ENCODE measurements around the gene OR2V1.

The OR2V1 gene

GRCh38 chr5:181127907-181128626 lies 2.9 kb downstream of the OR2V1 start:
- no peaks in the 10 kb centered on the region for H3K79me2 ChIP-seq (ENCODE audit: insufficient read depth, low read length)
- TF ChIP-seq EZH2 (IDR thresholded peaks at IDR 0.05; ENCODE audit: borderline replicate concordance, low read depth, low read length, severe bottlenecking) (no peak), CTCF (IDR thresholded peaks at IDR 0.05; ENCODE audit: borderline replicate concordance, extremely low read depth, low read length, poor library complexity, severe bottlenecking) (no peak)
- no peak for DNase-seq
- no peak overlapping the region for H2AFZ ChIP-seq (ENCODE audit: low read depth, low read length)
- no peak for ATAC-seq (ENCODE audit: insufficient read depth, low read depth)
- H3K9me3 ChIP-seq (ENCODE audit: insufficient read depth, low read length, severe bottlenecking) = no peaks in the 10 kb centered on the region
- peaks cover 29% of the 10 kb centered on the region for H3K27me3 ChIP-seq (ENCODE audit: insufficient read depth, low read length, poor library complexity)
- no peaks in the 10 kb centered on the region for H3K36me3 ChIP-seq (ENCODE audit: insufficient read depth, low read length)
- no peak overlapping the region for H3K4me3 ChIP-seq (ENCODE audit: low read depth in 1 of 2, low read length in 2 of 2)
- H3K4me2 ChIP-seq (ENCODE audit: insufficient read depth, low read length) = no peak overlapping the region
- H3K27ac ChIP-seq (ENCODE audit: low read length) = no peak overlapping the region
- H4K20me1 ChIP-seq (ENCODE audit: insufficient read depth, low read length) = no peaks in the 10 kb centered on the region; the same call in 1 of the 2 replicates
- no peaks in the 10 kb centered on the region for H3K4me1 ChIP-seq (ENCODE audit: insufficient read depth, low read length)
- H3K9ac ChIP-seq (ENCODE audit: low read depth, low read length) = no peak overlapping the region

- TF ChIP-seq CTCF (IDR thresholded peaks at IDR 0.05; ENCODE audit: borderline replicate concordance, extremely low read depth, low read length, poor library complexity, severe bottlenecking) (no peak), EZH2 (IDR thresholded peaks at IDR 0.05; ENCODE audit: borderline replicate concordance, low read depth, low read length, severe bottlenecking) (no peak)
- H3K27me3 ChIP-seq (ENCODE audit: insufficient read depth, low read length, poor library complexity) = peaks cover 31% of the 10 kb centered on the region
- no peaks in the 10 kb centered on the region for H3K9me3 ChIP-seq (ENCODE audit: insufficient read depth, low read length, severe bottlenecking)
- no peaks in the 10 kb centered on the region for H3K79me2 ChIP-seq (ENCODE audit: insufficient read depth, low read length)
- no peaks in the 10 kb centered on the region for H3K4me1 ChIP-seq (ENCODE audit: insufficient read depth, low read length)
- H3K4me2 ChIP-seq (ENCODE audit: insufficient read depth, low read length) = no peak overlapping the region
- ATAC-seq (ENCODE audit: insufficient read depth, low read depth) = no peak
- H3K27ac ChIP-seq (ENCODE audit: low read length) = no peak overlapping the region
- no peak overlapping the region for H3K4me3 ChIP-seq (ENCODE audit: low read depth in 1 of 2, low read length in 2 of 2)
- H2AFZ ChIP-seq (ENCODE audit: low read depth, low read length) = no peak overlapping the region
- no peak overlapping the region for H3K9ac ChIP-seq (ENCODE audit: low read depth, low read length)
- H4K20me1 ChIP-seq (ENCODE audit: insufficient read depth, low read length) = no peaks in the 10 kb centered on the region; the same call in 1 of the 2 replicates
- H3K36me3 ChIP-seq (ENCODE audit: insufficient read depth, low read length) = no peaks in the 10 kb centered on the region
- no peak for DNase-seq
Measured at GRCh38 chr5:181127456-181127855, 3.5 kb downstream of the OR2V1 start.

GRCh38 chr5:181126841-181127240 lies 4.1 kb downstream of the OR2V1 start:
- Histone ChIP-seq H3K27me3 (ENCODE audit: insufficient read depth, low read length, poor library complexity) (peaks cover 31% of the 10 kb centered on the region), H3K9me3 (ENCODE audit: insufficient read depth, low read length, severe bottlenecking) (no peaks in the 10 kb centered on the region), H3K79me2 (ENCODE audit: insufficient read depth, low read length) (no peaks in the 10 kb centered on the region), H3K27ac (ENCODE audit: low read length) (no peak overlapping the region), H3K4me1 (ENCODE audit: insufficient read depth, low read length) (no peaks in the 10 kb centered on the region), H3K36me3 (ENCODE audit: insufficient read depth, low read length) (no peaks in the 10 kb centered on the region), H3K4me2 (ENCODE audit: insufficient read depth, low read length) (no peak overlapping the region), H3K4me3 (ENCODE audit: low read depth in 1 of 2, low read length in 2 of 2) (no peak overlapping the region), H3K9ac (ENCODE audit: low read depth, low read length) (no peak overlapping the region), H4K20me1 (ENCODE audit: insufficient read depth, low read length) (no peaks in the 10 kb centered on the region; the same call in 1 of the 2 replicates), H2AFZ (ENCODE audit: low read depth, low read length) (no peak overlapping the region)
- TF ChIP-seq CTCF (IDR thresholded peaks at IDR 0.05; ENCODE audit: borderline replicate concordance, extremely low read depth, low read length, poor library complexity, severe bottlenecking) (no peak), EZH2 (IDR thresholded peaks at IDR 0.05; ENCODE audit: borderline replicate concordance, low read depth, low read length, severe bottlenecking) (no peak)
- DNase-seq (no peak), ATAC-seq (ENCODE audit: insufficient read depth, low read depth) (no peak)
